HG03097 (cell line): ENCODE measurements around the gene TAF4.
"Not testable (repeated sequence)": the region's sequence is repeated elsewhere in the genome, so short reads cannot be mapped to it uniquely, and the experiment has no call there.

Experiments used
- ATAC-seq: cut with Tn5 transposase; IDR thresholded peaks from one replicate; pipeline ENCODE4 v1.9.1; 2021; ENCODE audit not compliant: unreplicated experiment, low FRiP score

TAF4 gene

DNA sequence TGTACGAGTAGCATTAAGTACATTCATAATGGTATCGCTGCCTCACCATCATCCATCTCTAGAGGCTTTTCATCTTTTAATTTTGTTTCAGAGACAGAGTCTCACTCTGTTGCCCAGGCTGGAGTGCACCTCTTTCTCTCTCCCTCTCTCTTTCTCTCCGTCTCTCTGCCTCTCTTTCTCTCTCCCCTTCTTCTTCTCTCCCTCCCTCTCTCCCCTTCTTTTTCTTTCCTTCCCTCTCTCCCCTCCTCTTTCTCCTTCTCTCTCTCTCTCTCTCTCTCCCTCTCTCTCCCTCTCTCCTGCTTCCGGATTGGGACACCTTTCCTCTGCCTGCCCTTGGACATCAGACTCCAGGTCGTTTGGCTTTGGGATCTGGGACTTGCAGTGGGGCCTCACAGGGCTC lies 17.6 kb upstream of the TAF4 start:
- ATAC-seq = no peak

- ATAC-seq = no peak
Observed at GRCh38 chr20:62080249-62080990, 14.7 kb upstream of the TAF4 start.

- ATAC-seq = no peak
Observed at GRCh38 chr20:62079166-62079565, 13.5 kb upstream of the TAF4 start.

- no peak for ATAC-seq
Observed at GRCh38 chr20:62073323-62073722, 7.6 kb upstream of the TAF4 start.

- ATAC-seq = not testable (repeated sequence)
Observed at GRCh38 chr20:62071669-62072430, 6.2 kb upstream of the TAF4 start.

- ATAC-seq = no peak
Observed at GRCh38 chr20:62069741-62070216, 4.1 kb upstream of the TAF4 start.

DNA sequence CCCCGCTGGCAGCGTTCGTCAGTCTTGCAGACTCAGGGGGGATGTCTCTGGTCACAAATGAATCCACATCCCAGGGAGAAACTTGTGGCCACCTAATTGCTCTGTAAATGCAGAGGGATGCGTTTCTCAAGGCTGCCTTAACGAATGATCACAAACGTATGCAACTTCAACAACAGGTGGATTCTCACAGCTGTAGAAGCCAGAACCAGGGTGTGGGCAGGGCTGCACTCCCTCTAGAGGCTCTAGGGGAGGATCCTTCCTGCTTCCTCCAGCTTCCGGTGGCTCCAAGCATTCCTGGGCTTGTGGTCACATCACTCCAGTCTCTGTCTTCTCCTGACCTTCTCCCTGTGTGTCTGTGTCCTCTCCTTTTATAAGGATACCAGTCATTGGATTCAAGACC lies 3.3 kb upstream of the TAF4 start:
- ATAC-seq = no peak

DNA sequence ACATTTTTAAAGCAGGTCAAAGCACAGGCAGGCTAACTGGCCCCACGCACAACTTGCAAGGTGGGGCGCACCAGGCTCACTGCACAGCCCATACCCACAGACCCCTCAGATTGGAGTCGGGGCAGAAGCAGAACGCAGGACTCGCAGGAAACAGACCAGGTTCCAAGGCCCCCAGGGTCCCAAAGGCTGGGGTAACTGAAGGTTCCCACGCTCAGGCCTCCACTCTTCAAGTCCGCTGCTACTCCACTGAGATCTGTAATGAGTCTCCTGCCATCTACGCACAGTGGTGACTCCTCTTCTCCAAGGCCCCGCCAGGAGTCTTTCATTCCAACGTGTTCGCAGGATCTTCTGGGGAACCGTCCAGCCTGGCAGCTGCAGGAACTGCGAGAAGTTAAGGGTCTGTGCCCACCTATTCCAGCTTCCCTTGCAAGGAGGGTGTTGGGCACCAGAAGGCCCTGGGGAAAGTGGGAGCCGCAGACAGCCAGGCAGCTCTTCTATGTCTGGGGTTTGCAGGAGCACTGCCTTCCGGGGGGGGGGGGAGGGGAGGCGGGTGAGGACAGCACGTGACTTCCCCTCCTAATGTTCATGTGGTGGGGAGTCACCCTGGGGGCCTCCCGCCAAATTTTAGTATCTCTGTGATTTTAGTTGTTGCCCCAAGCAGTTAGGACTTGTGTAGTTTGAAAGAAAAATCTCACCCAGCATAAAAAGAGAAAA lies 2.0 kb upstream of the TAF4 start:
- no peak for ATAC-seq

- ATAC-seq = no peak
Observed at GRCh38 chr20:62066983-62067433, 1.3 kb upstream of the TAF4 start.

DNA sequence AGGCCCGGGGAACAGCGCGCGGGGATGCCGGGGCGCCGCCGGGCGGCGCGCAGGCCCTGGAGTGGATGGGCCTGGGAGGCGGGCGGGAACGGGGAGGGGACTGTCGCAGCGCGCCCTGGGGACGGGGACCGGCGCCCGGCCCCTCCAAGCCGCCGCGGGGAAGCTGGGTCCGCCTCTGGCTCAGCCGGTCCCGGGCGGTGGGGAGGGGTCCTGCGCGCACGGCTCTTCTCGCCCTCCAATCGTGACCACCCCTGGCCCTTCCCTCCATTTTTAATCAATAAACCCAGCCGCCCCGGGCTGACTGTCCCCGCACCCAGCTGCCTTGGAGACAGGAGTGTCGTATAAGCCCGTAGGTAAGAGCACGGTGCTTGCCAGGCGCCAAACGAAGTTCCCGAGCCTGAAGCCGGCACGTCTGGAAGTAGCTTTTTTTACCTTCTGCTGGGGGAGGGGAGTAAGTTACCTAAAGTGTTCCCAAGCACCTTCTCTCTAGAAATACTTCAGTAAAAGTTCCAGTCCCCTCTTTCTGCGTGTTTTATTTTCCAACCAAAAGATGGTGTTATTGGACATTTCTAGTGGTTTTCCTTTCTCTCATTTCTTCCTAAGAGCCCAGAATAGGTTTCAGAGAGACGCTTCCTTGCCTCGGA lies 780 bp upstream of the TAF4 start:
- no peak for ATAC-seq

DNA sequence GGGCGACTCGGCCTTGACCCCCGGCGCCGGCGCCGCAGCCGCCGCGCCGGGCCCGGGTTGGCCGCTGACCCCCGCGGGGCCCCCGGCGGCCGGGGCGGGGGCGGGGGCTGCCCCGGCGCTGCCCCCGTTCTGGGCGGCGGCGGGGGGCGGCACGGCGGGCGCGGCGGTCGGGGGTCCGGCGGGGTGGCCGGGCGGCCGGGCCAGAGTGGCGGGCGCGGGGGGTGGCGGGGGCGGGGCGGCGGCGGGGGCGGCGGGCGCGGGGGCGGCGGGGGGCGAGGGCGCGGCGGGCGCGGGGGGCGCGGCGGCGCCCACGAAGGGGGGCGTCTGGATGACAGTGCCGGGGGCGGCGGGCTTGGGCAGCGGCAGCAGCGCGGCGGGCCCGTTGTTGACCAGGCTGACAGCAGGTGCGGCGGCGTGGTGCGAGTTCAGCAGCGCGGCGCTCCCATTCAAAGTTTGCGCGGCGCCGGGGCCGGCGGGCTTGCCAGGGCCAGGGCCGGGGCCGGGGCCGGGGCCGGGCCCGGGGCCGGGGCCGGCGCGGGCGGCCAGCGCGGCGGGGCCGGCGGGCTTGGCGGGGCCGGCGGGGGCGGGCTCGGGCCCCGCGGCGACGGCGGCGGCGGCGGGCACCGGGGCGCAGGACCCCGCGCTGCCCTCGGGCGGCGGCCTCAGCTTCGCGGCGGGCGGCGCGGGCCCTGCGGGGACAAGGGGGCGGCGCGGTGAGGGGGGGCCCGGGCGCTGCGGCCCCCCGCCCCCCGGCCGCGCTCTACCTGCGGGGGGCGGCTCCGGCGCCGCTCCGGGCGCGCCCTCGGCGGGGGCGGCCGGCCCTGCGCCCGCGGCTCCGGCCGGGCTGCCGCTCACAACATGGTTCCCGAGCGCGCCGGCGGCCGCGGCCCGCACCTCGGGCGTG lies 659 bp downstream of the TAF4 start:
- ATAC-seq = peak; percentile 19

GRCh38 chr20:62063981-62064769 lies 1.5 kb downstream of the TAF4 start:
- no peak for ATAC-seq

- ATAC-seq = no peak
Observed at GRCh38 chr20:62063315-62063980, 2.2 kb downstream of the TAF4 start.

DNA sequence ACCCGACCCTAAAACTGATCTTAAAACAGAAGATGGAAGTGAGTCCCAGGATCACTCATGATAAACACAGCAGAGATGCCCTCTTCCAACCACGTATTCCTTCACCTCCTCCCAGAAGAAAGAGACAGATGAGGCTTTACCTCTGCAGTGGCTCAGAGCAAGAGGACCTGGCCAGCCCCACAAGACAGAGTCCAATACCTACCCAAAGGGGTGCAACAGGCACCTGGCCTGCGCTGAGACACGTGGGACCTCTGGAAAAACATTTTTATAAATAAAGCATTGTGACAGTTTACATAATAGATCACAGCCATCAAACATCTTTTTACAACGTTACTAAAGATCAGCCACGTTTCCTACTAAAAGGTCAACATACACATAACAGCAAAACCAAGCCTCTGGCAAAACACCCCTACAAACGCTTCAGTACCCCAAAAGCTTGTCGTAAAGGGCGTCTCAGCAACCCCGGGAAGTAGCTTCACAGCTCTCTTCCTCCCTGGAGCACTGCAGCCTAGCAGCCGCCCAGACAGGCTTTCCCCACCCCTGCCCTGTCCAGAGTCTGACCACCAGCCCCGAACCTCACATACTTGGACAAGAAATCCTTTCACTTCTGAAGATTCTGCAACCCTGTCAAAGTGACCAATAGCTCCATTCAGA lies 2.9 kb downstream of the TAF4 start:
- no peak for ATAC-seq

DNA sequence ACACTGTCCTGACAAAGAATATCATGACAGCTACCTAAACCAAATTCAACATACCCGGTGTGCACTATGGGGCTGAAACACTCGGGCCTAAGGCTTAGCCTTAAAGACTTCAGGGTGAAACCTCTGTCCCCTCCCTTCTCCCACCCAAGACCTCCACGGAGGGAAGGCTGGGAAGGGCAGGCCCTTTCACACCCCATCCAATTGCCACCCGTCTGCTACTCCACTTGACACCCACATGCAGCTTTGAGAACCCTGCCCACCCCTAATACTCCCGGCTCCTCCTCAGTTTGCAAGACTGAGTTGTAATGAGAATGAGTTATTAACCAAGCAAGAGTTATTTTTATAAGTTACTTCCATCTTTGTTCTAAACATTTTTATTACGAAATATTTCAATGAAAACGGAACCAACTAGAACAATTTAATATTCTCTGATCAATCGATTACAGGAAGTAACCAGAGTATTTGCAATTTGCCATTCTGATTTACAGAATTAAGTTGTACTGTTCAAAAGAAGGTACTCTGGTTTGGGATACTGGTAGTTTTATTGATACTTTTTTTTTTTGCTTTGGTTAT lies 3.7 kb downstream of the TAF4 start:
- ATAC-seq = no peak

DNA sequence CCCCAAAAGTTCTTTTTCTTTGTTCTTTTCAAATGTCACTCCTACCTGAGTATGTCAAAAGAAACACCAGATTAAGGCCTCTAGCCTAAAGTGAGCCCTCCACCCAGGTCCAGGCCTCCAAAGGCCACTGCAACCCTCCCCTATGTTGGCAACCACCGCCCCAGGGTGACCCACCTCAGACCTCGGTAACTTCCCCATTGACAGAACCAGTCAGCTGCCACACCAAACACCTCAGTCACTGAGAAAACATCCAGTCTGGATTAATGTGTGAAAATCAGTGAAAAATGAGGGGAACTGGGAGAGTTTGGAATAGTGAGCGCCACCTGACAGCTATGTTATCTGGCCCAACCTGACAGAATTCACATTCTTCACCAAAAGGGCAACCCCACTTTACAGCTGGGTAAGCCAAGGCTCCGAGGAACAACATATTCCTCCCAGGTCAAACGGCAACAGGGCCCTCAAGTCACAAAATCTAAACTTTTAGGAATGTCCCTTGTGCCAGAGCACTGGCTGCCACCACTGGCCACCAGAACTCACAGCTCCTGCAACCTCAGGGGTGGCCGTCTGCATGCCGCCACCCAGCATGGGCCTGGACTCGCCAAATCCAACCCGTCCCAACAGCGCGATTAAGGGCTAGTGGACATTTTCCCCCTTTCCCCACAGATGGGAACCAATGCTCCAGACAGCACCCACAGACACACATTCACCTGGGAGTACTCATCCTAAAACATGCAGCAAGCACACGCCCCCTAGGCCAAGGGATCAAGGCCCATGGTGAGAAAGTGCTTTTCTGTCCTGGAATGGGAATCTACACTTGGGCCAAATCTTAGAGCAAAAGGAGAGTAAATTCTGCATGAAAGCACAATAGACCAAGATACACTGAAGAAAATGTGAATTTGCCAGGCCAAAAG lies 4.8 kb downstream of the TAF4 start:
- ATAC-seq = no peak
